ENCODE measurements around the gene MRTO4. TPM values are rescaled to one million over a fixed set of nuclear protein-coding genes. Genes with fewer than 3 reads are reported as not detected.

The MRTO4 gene
- total and polyA plus RNA-seq, 4 donors, result 9.5 to 11.1 (median 10.2) TPM

- TF ChIP-seq MAX (IDR thresholded peaks at IDR 0.05) (no peak), ZBTB33 (IDR thresholded peaks at IDR 0.05) (no peak), RXRA (IDR thresholded peaks at IDR 0.05) (peak in 1 of 2 donors; percentile 21), SP1 (IDR thresholded peaks at IDR 0.05) (peak; percentile 34), HNF4A (conservative IDR thresholded peaks at IDR 0.05) (peak; percentile 73 to 74)
Observed at GRCh38 chr1:19202396-19202795, 49.2 kb upstream of the MRTO4 start (continued).

- TF ChIP-seq SP1 (IDR thresholded peaks at IDR 0.05), result no peak
- TF ChIP-seq FOXA2 (IDR thresholded peaks at IDR 0.05), result no peak
- TF ChIP-seq TAF1 (conservative IDR thresholded peaks at IDR 0.05), result no peak
- no peak for TF ChIP-seq NR2F2 (IDR thresholded peaks at IDR 0.05)
- TF ChIP-seq ATF3 (IDR thresholded peaks at IDR 0.05), result no peak
- TF ChIP-seq ZBTB33 (IDR thresholded peaks at IDR 0.05), result no peak
- TF ChIP-seq YY1 (IDR thresholded peaks at IDR 0.05), result no peak
- no peak for TF ChIP-seq REST (IDR thresholded peaks at IDR 0.05)
- no peak for TF ChIP-seq HNF4A (conservative IDR thresholded peaks at IDR 0.05)
- no peak for TF ChIP-seq GABPA (IDR thresholded peaks at IDR 0.05 in 1 of 2, conservative IDR thresholded peaks at IDR 0.05 in 1 of 2)
- no peak for TF ChIP-seq FOXA1 (IDR thresholded peaks at IDR 0.05)
- Histone ChIP-seq H3K36me3 (ENCODE audit: control insufficient read depth in 4 of 4, insufficient read depth in 3 of 4, low read depth in 1 of 4, low read length in 3 of 4) (peaks cover 1 to 8% (median 3%) of the 10 kb centered on the region in 4 donors), H3K4me3 (ENCODE audit: low read depth in 1 of 3, low read length in 3 of 3) (no peak overlapping the region), H3K9me3 (ENCODE audit: control insufficient read depth in 4 of 4, low read length in 3 of 4) (no peaks in the 10 kb centered on the region), H3K9ac (ENCODE audit: low read depth in 1 of 2, low read length in 2 of 2) (no peak overlapping the region), H3K27ac (ENCODE audit: low read depth in 1 of 2, low read length in 2 of 2) (peak overlapping the region in 1 of 2 donors; percentile 26), H3K4me1 (ENCODE audit: control insufficient read depth in 4 of 4, insufficient read depth in 4 of 4, low read length in 3 of 4) (peaks cover 23 to 55% (median 44%) of the 10 kb centered on the region in 4 donors), H3K27me3 (ENCODE audit: control insufficient read depth in 4 of 4, insufficient read depth in 4 of 4, low read length in 3 of 4) (no peaks in the 10 kb centered on the region)
- DNase-seq (ENCODE audit: low spot score), result no peak
- WGBS, result 70% methylated on average over 2 of the region's 2 CpGs
Observed at GRCh38 chr1:19203440-19203839, 48.2 kb upstream of the MRTO4 start.
